Measurements from ENCODE around the gene CHCHD6.

The CHCHD6 gene

DNA sequence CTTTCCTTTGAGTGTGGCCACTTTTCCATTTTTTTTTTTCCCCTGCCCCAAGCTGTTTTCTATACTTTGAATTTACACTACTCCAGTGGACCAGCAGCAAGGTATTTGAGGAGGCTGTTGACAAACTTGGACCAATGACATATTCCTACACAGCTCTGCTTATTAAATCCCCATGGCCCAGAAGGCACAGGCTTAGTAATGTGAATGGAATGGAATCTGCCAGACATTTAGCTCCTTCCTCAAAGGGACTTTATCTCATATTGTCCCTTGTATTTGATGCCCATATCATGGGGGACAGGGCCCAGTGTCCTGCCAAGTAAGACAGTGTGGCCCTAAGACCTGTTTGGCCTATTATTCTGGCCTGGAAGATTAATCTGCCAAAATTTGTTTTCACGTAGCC, 107.5 kb downstream of the CHCHD6 start:
- peak; percentile 76 for DNase-seq (ENCODE audit: low read depth)
- TF ChIP-seq, protein P1, sequence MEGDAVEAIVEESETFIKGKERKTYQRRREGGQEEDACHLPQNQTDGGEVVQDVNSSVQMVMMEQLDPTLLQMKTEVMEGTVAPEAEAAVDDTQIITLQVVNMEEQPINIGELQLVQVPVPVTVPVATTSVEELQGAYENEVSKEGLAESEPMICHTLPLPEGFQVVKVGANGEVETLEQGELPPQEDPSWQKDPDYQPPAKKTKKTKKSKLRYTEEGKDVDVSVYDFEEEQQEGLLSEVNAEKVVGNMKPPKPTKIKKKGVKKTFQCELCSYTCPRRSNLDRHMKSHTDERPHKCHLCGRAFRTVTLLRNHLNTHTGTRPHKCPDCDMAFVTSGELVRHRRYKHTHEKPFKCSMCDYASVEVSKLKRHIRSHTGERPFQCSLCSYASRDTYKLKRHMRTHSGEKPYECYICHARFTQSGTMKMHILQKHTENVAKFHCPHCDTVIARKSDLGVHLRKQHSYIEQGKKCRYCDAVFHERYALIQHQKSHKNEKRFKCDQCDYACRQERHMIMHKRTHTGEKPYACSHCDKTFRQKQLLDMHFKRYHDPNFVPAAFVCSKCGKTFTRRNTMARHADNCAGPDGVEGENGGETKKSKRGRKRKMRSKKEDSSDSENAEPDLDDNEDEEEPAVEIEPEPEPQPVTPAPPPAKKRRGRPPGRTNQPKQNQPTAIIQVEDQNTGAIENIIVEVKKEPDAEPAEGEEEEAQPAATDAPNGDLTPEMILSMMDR (conservative IDR thresholded peaks at IDR 0.05; ENCODE audit: low read length): no peak
- no peak overlapping the region for H3K4me3 ChIP-seq (ENCODE audit: low read length)

DNA sequence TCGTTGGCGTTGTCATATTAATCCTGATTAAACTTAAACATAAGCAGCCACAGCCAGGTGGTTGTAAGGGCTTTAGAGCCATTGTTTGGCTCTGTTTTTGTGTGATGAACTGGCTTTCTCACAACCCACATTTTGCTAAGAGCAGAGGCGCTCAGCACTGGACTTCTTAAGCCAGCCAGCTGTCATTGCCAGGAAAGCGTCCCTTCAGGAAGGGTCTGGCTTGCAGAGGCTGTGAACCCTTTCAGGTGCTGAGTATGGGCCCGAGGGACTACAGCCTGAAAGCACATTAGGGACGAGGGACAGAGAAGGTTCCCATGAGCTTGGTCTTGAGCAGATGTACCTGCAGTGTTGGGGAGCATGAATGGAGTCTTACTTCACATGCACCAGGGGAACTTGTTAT, 112.3 kb downstream of the CHCHD6 start:
- TF ChIP-seq, protein P1 (conservative IDR thresholded peaks at IDR 0.05; ENCODE audit: low read length): no peak
- H3K4me3 ChIP-seq (ENCODE audit: low read length): no peak overlapping the region
- no peak for DNase-seq (ENCODE audit: low read depth)

DNA sequence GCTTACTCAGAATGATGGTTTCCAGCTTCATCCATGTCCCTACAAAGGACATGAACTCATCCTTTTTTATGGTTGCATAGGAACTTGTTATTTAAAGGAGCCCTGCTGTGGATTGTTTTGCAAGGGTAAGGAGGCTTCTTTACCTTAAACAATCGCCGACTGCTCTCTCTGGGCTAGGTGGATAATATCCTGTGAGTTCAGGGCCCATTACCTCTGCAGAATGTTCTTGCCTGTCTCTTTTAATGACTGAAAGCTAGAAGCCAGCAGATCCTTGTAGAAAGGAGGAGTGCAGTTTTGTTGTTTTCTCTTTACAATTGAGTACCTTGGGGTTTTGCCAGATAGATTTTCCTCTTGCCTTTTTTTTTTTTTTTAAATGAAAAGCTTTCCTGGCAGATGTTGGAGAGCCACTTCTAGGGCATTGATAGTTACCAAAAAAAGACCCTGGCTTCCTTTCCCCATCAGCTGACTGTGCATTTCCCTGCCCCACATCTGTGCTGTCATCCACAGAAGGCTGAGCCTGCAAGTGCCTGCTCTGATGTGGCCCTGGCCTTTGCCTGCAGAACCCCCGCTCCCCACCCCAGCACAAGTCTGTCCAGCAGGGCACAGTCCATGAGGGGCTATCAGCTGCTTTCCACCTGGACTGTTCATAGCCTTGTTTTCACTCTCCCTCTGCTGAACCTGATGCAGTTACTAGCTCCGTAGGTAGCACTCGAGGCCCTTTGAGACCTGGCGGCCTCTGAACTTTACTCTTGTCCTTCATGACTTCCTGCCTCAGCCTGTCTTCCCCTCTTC, 113.1 kb downstream of the CHCHD6 start:
- no peak for DNase-seq (ENCODE audit: low read depth)
- TF ChIP-seq, protein P1 (conservative IDR thresholded peaks at IDR 0.05; ENCODE audit: low read length): no peak
- H3K4me3 ChIP-seq (ENCODE audit: low read length): no peak overlapping the region

DNA sequence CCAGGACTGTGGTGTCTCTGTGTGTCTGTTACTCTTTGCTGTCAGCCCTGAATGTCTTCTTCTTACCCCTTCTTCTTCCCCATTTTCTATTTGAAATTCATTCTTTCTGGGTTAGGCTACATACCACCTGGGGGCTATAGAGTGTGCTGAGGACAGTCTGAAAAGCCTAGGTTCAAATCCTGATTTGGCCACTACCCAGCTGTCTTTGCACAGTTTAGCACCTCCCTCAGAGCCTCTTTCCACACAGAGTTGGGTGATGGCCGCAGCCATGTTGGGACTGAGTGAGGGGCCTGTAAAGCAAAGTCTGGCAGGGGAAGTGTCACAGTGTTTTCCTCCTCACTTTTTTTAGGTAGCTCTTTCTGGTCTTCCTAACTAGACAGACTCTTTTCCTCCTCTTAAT, 113.7 kb downstream of the CHCHD6 start:
- no peak overlapping the region for H3K4me3 ChIP-seq (ENCODE audit: low read length)
- TF ChIP-seq, protein P1 (conservative IDR thresholded peaks at IDR 0.05; ENCODE audit: low read length): no peak
- DNase-seq (ENCODE audit: low read depth): no peak

DNA sequence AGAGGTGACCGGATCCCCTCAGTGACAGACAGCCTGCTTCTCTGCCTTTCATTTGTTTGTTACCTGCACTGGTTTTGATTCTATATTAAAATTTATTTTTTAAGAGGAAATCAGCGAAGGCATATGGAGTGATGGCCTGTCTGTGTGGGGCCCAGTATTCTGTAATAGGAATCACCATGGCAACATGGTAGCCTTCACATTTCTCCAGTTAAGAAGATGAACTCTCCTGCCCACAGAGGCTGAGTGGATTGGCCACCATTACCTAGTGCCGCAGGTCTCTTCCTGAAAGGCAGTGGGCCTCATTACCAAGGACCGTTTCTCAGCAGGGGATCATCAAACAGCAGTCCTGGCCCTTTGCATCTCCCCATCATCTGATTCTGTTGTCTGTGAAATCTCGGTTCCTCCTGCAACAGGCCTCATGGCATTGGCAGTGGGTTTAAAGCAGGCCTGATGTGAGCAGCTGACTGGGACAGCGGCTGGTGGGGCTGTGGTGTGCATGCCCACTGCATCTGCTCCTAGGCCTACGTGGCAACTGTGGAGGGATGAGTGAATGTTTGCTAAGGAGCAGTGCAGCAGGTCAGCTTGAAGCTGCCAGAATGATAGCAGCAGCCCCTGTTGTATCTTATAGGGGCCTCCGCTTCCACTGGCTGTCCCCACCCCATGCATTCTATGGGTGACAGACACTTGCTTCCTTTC, 114.5 kb downstream of the CHCHD6 start:
- no peak for DNase-seq (ENCODE audit: low read depth)
- TF ChIP-seq, protein P1 (conservative IDR thresholded peaks at IDR 0.05; ENCODE audit: low read length): no peak
- no peak overlapping the region for H3K4me3 ChIP-seq (ENCODE audit: low read length)

DNA sequence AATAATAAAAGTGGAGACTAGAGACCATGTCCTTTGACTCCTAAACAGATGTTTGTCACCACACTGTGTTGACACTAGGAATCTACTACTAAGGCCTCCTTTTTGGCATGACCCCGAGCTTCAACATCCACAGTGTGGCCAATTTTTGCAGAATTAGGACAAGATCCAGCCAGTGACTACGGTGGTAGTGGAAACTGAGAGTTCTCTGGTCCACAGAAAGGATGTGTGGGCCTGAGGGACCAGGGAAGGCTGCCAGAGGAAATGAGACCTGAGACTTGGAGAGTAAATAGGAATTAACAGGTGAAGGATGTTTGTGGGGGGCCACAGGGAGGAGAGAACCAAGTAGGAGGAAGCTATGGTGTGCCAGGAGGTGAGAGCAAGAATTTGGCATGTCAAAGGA, 122.7 kb downstream of the CHCHD6 start:
- DNase-seq (ENCODE audit: low read depth): no peak
- TF ChIP-seq, protein P1 (conservative IDR thresholded peaks at IDR 0.05; ENCODE audit: low read length): no peak
- no peak overlapping the region for H3K4me3 ChIP-seq (ENCODE audit: low read length)

DNA sequence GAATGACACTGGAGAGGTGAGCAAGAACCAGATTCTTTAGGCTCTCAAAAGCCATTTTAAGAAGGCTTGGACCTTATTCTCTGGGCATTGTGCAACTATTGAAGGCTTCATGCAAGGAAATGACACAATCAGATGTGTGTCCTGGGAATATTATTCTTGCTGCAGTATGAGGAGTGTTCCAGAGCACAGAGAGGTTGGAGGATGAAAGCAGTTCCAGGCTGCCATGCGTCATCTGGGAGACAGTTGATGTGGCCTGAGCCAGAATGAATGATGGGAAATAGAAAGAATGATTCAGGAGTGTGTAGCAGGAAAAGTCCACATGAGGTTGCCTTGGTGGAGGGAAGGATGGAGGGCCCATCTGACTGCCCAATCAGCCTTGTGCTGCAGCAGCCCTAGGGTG, 123.1 kb downstream of the CHCHD6 start:
- TF ChIP-seq, protein P1 (conservative IDR thresholded peaks at IDR 0.05; ENCODE audit: low read length): no peak
- peak; percentile 64 for DNase-seq (ENCODE audit: low read depth)
- no peak overlapping the region for H3K4me3 ChIP-seq (ENCODE audit: low read length)
